K562 (cell line): ENCODE results near the gene VPS18. TPM values are rescaled to one million over a fixed set of nuclear protein-coding genes. Genes with fewer than 3 reads are reported as not detected.

ENCODE experiments used
- ATAC-seq: fragments of 200-7000 bp; cut with Tn5 transposase; 3 replicates; pipeline ENCODE4 v1.9.1; 2020; ENCODE audit warnings: moderate library complexity
- BruUV-seq: library from RNA; stranded (reverse); fragments of 400-500 nt; replicated peaks from 2 replicates; lab custom pipeline; 2021; lab: Mats Ljungman, UMichigan
- CTCF ChIA-PET: fragments of 300-600 bp; formaldehyde crosslinking; extraction: SDS; loops from one replicate; lab custom pipeline; 2021; ENCODE audit warnings: low intra/inter-chr PET ratio; lab: Yijun Ruan, JAX
- POLR2A ChIA-PET: fragments of 300-600, 350-650 bp; sonication (Branson Sonifier 250); formaldehyde crosslinking; extraction: SDS; loops from one replicate; lab custom pipeline; 2021; ENCODE audit warnings: antibody characterized with exemption, inconsistent platforms; lab: Yijun Ruan, JAX
- DNase-seq, 4 experiments: peaks; one replicate each; pipeline versions ENCODE4 v3.0.0 to v3.0.0-alpha.2; 2011 to 2018; ENCODE audit warnings: low spot score in 3 of 4, mixed read lengths in 3 of 4; ENCODE audit errors: extremely low read depth in 1 of 4
- FAIRE-seq: peaks from 2 replicates; lab custom pipeline; 2011; peaks lifted over from hg19 to GRCh38; lab: Jason Lieb, UNC
- H2AFZ ChIP-seq: 2 replicates; pipeline ENCODE4 v1.6.0; 2011; ENCODE audit warnings: low read depth, low read length, control low read depth, inconsistent platforms
- H3K27ac ChIP-seq: fragments of 200-600 bp; 3 replicates; pipeline ENCODE4 v1.8.0; 2011; ENCODE audit warnings: low read depth, mild to moderate bottlenecking, control low read depth, inconsistent platforms, low read length, moderate library complexity, mixed read lengths; ENCODE audit errors: extremely low read depth
- H3K27me3 ChIP-seq, 2 experiments: fragments of 300-600 bp in 1 of 2; 2 replicates in 1 of 2; 3 replicates in 1 of 2; pipeline versions ENCODE4 v1.6.0 to v1.8.0; 2011; ENCODE audit warnings: inconsistent platforms in 2 of 2, low read length in 2 of 2, mild to moderate bottlenecking in 1 of 2, mixed read lengths in 1 of 2, moderate library complexity in 1 of 2; ENCODE audit not compliant: control insufficient read depth in 2 of 2, insufficient read depth in 2 of 2
- H3K36me3 ChIP-seq: fragments of 300-600 bp; 3 replicates; pipeline ENCODE4 v1.8.0; 2011; ENCODE audit warnings: mild to moderate bottlenecking, low read length, inconsistent platforms; ENCODE audit not compliant: control insufficient read depth, insufficient read depth
- H3K4me1 ChIP-seq, 2 experiments: fragments of 200-600 bp in 1 of 2; replicated peaks in 1 of 2; 2 replicates in 1 of 2; 3 replicates in 1 of 2; pipeline versions ENCODE4 v1.5.1 to v1.8.0; 2011; ENCODE audit warnings: inconsistent platforms in 2 of 2, low read length in 2 of 2, mild to moderate bottlenecking in 1 of 2, mixed read lengths in 1 of 2, moderate library complexity in 1 of 2; ENCODE audit not compliant: control insufficient read depth in 2 of 2, insufficient read depth in 2 of 2
- H3K4me2 ChIP-seq: 2 replicates; pipeline ENCODE4 v1.6.1; 2011; ENCODE audit warnings: low read length, control low read depth, inconsistent platforms, mixed read lengths; ENCODE audit not compliant: insufficient read depth
- H3K4me3 ChIP-seq: fragments of 200-600 bp; sonication (generic), shearing (Covaris generic); 2 replicates; pipeline ENCODE4 v1.5.1; 2016; ENCODE audit warnings: control low read depth, inconsistent platforms
- H3K79me2 ChIP-seq: fragments of 200-600 bp; 3 replicates; pipeline ENCODE4 v1.8.0; 2011; ENCODE audit warnings: low read length, inconsistent platforms; ENCODE audit not compliant: control insufficient read depth, insufficient read depth
- H3K9ac ChIP-seq, 2 experiments: 2 replicates each; pipeline versions ENCODE4 v1.6.0 to v1.6.1; 2011; ENCODE audit warnings: low read depth in 2 of 2, low read length in 2 of 2, control low read depth in 1 of 2, inconsistent platforms in 1 of 2, mild to moderate bottlenecking in 1 of 2, mixed read lengths in 1 of 2; ENCODE audit not compliant: insufficient read depth in 1 of 2
- H3K9me1 ChIP-seq: one replicate; pipeline ENCODE4 v1.6.0; 2011; ENCODE audit warnings: inconsistent platforms, mild to moderate bottlenecking, low read length, moderate library complexity; ENCODE audit not compliant: control insufficient read depth, insufficient read depth
- H3K9me3 ChIP-seq: replicated peaks from 2 replicates; pipeline ENCODE4 v1.5.1; 2011; ENCODE audit warnings: low read depth, low read length, inconsistent platforms; ENCODE audit not compliant: control insufficient read depth, insufficient read depth
- H4K20me1 ChIP-seq: replicated peaks from 2 replicates; pipeline ENCODE4 v1.6.1; 2011; ENCODE audit warnings: low read length, inconsistent platforms, mixed read lengths; ENCODE audit not compliant: control insufficient read depth, insufficient read depth
- ARID1B ChIP-seq: fragments of 450-650 bp; IDR thresholded peaks from 2 replicates; pipeline ENCODE4 v1.6.1; 2016; ENCODE audit warnings: antibody characterized with exemption, mild to moderate bottlenecking, inconsistent platforms
- CBX5 ChIP-seq: IDR thresholded peaks from 2 replicates; pipeline ENCODE4 v1.6.1; 2014; ENCODE audit warnings: low read depth, borderline replicate concordance
- FOS ChIP-seq: IDR thresholded peaks from 3 replicates; pipeline ENCODE4 v1.6.1; 2011; ENCODE audit not compliant: insufficient read length; ENCODE audit errors: extremely low read depth
- FOXA1 ChIP-seq: fragments of 450-650 bp; IDR thresholded peaks from 2 replicates; pipeline ENCODE4 v1.6.1; 2016; ENCODE audit warnings: mild to moderate bottlenecking, borderline replicate concordance
- HNRNPUL1 ChIP-seq: fragments of 200-400 bp; formaldehyde crosslinking; IDR thresholded peaks from 2 replicates; pipeline ENCODE4 v1.6.1; 2017; ENCODE audit warnings: low read length
- IRF2 ChIP-seq: sonication (generic); formaldehyde crosslinking; IDR thresholded peaks from 2 replicates; pipeline ENCODE4 v1.8.1; 2022; ENCODE audit warnings: mild to moderate bottlenecking, missing genetic modification reagents
- MYBL2 ChIP-seq, 2 experiments: fragments of 450-650 bp in 1 of 2; sonication (generic) in 1 of 2; formaldehyde crosslinking in 1 of 2; IDR thresholded peaks; 2 replicates each; pipeline versions ENCODE4 v1.6.1 to v1.8.1; 2017 to 2022; ENCODE audit warnings: borderline replicate concordance in 1 of 2, inconsistent platforms in 1 of 2, low read depth in 1 of 2, mild to moderate bottlenecking in 1 of 2, missing genetic modification reagents in 1 of 2, moderate library complexity in 1 of 2
- SMARCE1 ChIP-seq: fragments of 450-650 bp; IDR thresholded peaks from 2 replicates; pipeline ENCODE4 v1.7.1; 2016; ENCODE audit warnings: mild to moderate bottlenecking
- ZFP1 ChIP-seq: fragments of 450-650 bp; formaldehyde crosslinking; IDR thresholded peaks from 2 replicates; pipeline ENCODE4 v1.4.0; 2020; ENCODE audit warnings: mild to moderate bottlenecking, mixed read lengths
- ZNF232 ChIP-seq: sonication (generic); formaldehyde crosslinking; IDR thresholded peaks from 2 replicates; pipeline ENCODE4 v1.8.0; 2022; ENCODE audit warnings: mild to moderate bottlenecking, missing genetic modification reagents
- WGBS: fragments of 100-300 bp; shearing (Covaris generic); methylation state at CpG from one replicate; pipeline ENCODE4 v1.1.6; 2016; ENCODE audit warnings: low coverage, mixed read lengths; ENCODE audit not compliant: insufficient coverage; ENCODE audit errors: missing lambda C conversion rate; 5-methylcytosine and 5-hydroxymethylcytosine counted together
- in situ Hi-C: fragments of 300-500 bp; cut with MboI; formaldehyde crosslinking; loops from 4 replicates; pipeline ENCODE4 v1.15.0; 2018; ENCODE audit warnings: inconsistent platforms, mixed read lengths
- intact Hi-C: fragments of 100-400 bp; cut with micrococcal nuclease; formaldehyde crosslinking; loops from 2 replicates; pipeline ENCODE4 v1.14.2; 2022
- polyA plus RNA-seq, 8 experiments: library from polyadenylated mRNA; depleted of rRNA in 4 of 8; stranded (reverse) in 5 of 8; unstranded in 3 of 8; fragments of >200 nt; fragmentation: Nextera tagmentation in 2 of 8; fragmentation: Illumina TruSeq in 1 of 8; extraction: Ambion mirVana in 2 of 8; extraction: Trizol in 1 of 8; gene quantifications; 2 replicates each; pipeline versions ENCODE4 v1.2.1 to v1.2.3, GENCODE V29; 2011 to 2014; ENCODE audit warnings: inconsistent platforms in 1 of 8, missing spikeins in 1 of 8
- total RNA-seq, 7 experiments: library from RNA; depleted of rRNA in 6 of 7; stranded (reverse); fragments of >200 nt in 6 of 7; fragmentation: Illumina TruSeq in 2 of 7; extraction: Trizol in 2 of 7; gene quantifications; 2 replicates each; pipeline versions ENCODE4 v1.2.1 to v1.2.3, GENCODE V29; 2011 to 2021; ENCODE audit warnings: low replicate concordance in 1 of 7

The VPS18 gene
- total and polyA plus RNA-seq, 9 of the 15 experiments (the other 6 are each of a cell fraction or from before 2014, with no cell fraction given) = 0.73 to 19.9 (median 8.5) TPM

DNA sequence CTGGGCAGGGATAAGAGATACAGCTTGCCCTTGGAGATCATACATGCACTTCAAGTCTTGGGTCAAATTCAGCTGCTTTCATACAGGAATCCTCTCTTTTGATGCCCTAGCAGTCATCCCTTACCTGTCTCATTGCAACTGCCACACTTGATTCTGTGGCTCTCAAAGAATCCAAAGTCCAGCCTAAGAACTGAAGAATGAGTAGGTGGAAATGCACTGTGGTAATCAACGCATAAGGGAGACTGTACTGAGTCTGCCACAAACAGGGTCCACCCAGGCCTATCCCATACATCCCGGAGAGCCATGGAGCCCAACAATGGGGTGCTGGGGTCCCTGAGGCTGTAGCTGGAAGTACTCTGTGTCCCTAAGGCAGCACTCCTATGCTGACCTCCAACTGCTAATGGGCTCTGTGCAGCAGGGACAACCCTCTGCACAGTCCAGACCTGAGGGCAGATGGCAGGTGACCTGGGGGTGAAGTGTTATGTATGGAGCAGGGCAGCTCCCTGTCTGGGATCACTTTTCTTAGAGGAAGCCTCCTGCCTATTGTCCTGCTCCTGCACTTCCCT lies 1.7 kb upstream of the VPS18 start (continued):
- TF ChIP-seq MYBL2 (IDR thresholded peaks at IDR 0.05; ENCODE audit: low read depth) (no peak), MYBL2 (CRISPR knock-in tag; IDR thresholded peaks at IDR 0.05; ENCODE audit: borderline replicate concordance) (no peak), HNRNPUL1 (no peak), ZFP1 (CRISPR knock-in tag) (no peak), IRF2 (no peak), FOS (no peak)

DNA sequence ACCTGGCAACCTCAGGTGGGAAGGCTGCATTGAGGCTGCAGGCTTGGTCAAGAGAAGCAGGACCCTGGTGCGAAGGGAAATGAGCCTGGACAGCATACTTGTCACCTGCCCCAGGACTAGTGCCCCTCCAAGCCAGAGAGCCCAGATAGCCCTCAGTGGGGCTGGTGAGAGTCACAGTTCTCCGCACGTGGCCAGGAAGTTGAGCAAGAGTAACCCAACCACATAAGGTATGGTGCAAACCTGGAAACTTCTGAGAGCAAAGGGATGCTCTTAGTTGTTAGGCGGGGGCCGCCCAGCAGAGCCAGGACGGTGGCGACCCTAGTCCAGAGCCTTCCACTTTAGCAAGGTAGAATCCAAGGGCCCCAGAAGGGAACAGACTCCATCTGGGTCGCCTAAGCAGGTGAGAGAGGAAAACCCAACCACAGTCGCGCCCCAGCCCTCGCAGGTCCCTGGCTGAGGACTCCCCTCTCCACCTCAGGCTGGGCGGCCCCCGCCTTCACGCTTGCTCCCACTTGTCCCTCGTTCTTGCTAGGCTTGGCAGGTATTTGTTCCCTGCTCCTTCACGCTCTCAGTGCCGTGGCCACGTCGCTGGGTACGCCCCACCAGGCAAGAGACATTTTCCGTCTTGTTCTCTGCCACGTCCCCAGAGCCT lies 1.1 kb upstream of the VPS18 start:
- ChIA-PET CTCF (interaction anchor here (0.5 to 6.7 kb wide), 5 partner anchors 35 to 640 kb away, joined by 3 to 75 read pairs (median 5); no protein-coding TSS in a partner anchor), POLR2A (interaction anchor here (1.3 to 1.9 kb wide), 2 partner anchors 20 to 104 kb away, joined by 4 to 5 read pairs; partner anchors contain the start of gene RHOV)
- Histone ChIP-seq H3K4me3 (no peak overlapping the region), H3K36me3 (peaks cover 19% of the 10 kb centered on the region; the same call in 2 of the 3 replicates), H3K27ac (no peak overlapping the region), H3K27me3 (no peaks in the 10 kb centered on the region), H4K20me1 (no peaks in the 10 kb centered on the region), H3K9me1 (no peaks in the 10 kb centered on the region), H3K4me2 (no peak overlapping the region), H3K4me1 (peaks cover 8 to 16% of the 10 kb centered on the region in 2 experiments; a peak in 4 of 5 replicates), H3K79me2 (peaks cover 17% of the 10 kb centered on the region), H3K9me3 (no peaks in the 10 kb centered on the region), H3K9ac (peak overlapping the region in 1 of 2 experiments; percentile 54; a peak in 2 of 4 replicates), H2AFZ (peak overlapping the region; percentile 99; the same call in 1 of the 2 replicates)
- in situ Hi-C loops (loop anchor here (5.0 to 10.0 kb wide), 2 partner anchors 36 to 218 kb away; no protein-coding TSS in a partner anchor), intact Hi-C loops (loop anchor here (5.0 to 10.0 kb wide), 3 partner anchors 188 to 298 kb away; partner anchors contain the start of gene KNL1)
- WGBS = 39% methylated on average over 20 of the region's 22 CpGs
- DNase-seq = no peak
- BruUV-seq = no TSS peak
- FAIRE-seq = no peak
- TF ChIP-seq CBX5 (no peak), ARID1B (no peak), ZNF232 (CRISPR knock-in tag) (no peak), FOXA1 (no peak), SMARCE1 (no peak)
- ATAC-seq = no peak
